SK-N-MC (cell line): ENCODE data around the gene MEGF8.

ENCODE experiments used
- EZH2 ChIP-seq: fragments of 200-600 bp; sonication (generic); IDR thresholded peaks from one replicate; pipeline ENCODE4 v1.6.1; 2017; ENCODE audit warnings: antibody characterized with exemption
- POLR2AphosphoS5 ChIP-seq: IDR thresholded peaks from 2 replicates; pipeline ENCODE4 v1.6.1; 2012; ENCODE audit warnings: mild to moderate bottlenecking, low read depth, low read length, borderline replicate concordance

GRCh38 chr19:42362891-42363440 lies 37.5 kb downstream of the MEGF8 start:
- TF ChIP-seq POLR2AphosphoS5 (no peak), EZH2 (no peak)
